Stimulated activated CD8-positive, alpha-beta memory T cell treated with anti-CD3 and anti-CD28 coated beads, Interleukin-15, amount 100 ng/mL, for 48 hours (primary cell): ENCODE measurements around the gene PGM1.

Source experiments
- DNase-seq, 2 donors: peaks; one replicate each; pipeline ENCODE4 v3.0.0-alpha.2; 2020; ENCODE audit warnings: low read depth in 2 of 2

PGM1 gene

GRCh38 chr1:63665824-63666223 is 72.6 kb downstream of the PGM1 start:
- no peak for DNase-seq

- no peak for DNase-seq
These were observed 75.1 kb downstream of the PGM1 start for GRCh38 chr1:63668298-63668697.

DNA sequence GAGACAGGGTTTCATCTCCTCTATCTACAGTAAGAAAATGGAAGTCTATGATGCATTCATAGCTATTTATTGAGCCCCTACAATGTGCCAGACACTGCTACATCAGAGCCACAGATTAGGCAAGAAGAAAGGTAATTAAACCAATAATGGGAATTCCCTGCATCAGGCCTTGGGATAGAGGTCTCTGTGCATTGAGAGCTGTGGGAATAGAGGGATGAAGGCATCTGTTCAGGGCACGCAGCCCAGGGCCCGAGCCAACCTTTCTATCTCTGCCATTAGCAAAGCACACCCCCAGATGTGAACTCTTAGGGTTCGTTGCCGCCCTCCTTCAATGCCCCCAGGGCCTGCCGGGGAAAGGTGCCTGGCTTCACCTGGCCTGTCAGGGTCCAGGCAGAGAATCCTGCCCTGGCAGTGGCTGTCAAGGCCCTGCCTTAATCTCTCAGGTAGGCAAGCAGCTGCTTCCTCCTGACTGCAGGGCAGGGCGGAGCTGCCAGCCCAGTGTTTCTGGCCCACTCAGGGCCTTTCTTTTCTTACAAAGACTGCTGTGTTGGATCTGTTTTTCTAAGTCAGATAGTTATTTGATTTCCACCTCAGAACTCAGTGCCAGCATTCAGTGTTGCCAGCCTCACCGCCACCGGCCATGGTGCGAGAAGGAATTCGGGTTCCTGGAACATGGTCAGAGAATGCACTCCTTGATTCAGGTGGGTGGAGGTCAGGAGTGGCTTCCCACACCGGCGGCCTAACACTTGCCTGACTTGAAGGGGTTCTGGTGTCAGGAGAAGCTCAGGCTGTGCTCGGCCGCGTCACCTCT is 76.1 kb downstream of the PGM1 start:
- DNase-seq, result no peak

- DNase-seq, result no peak
These were observed 77.0 kb downstream of the PGM1 start for GRCh38 chr1:63670164-63670563.

DNA sequence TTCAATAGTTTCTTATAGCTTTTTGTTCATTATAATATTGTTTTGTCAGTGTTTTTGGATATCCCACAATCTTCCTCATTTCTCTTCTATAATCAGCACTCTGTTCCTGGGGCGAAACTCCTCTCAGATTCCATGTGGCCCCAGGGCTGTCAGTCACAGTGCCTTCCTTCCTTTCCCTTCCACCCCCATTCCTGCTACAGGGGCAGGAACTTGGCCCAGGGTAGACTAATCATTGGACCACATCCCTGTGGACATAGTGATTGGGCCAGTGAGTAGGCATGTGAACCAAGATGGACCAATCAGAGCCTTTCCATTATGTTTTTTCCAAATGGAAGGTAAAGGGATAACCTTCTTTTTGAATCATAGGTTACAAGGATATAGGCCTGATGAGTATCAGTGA is 78.3 kb downstream of the PGM1 start:
- DNase-seq, result no peak

GRCh38 chr1:63674238-63674864 is 81.1 kb downstream of the PGM1 start:
- no peak for DNase-seq

GRCh38 chr1:63674865-63675419 is 81.7 kb downstream of the PGM1 start:
- DNase-seq, result no peak

DNA sequence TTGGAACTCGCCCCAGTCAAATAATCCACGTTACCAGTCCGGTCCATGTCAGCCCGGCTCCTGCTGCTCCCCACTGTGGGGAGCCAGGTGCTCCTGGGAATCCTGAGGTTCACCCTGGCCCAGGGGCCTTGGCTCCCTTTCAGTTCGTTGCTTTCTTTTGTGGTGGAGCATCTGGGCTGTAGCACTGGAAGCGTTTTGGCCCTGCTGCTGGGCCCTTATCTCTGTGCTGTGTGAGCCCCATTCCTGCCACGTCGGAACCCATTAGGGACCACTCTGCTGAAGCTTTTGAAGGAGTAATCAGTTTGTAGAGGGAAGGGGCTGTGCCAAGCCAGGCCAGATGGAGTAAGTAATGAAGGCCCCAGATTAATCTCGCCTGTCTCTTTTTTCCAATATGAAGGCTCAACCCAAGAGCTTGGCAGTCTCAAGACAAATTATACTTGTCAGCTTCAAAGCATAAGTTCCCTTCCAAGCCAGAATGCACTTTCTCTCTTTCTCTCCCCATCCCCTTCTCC is 82.3 kb downstream of the PGM1 start:
- DNase-seq, result no peak

- no peak for DNase-seq
These were observed 84.3 kb downstream of the PGM1 start for GRCh38 chr1:63677497-63677896.

DNA sequence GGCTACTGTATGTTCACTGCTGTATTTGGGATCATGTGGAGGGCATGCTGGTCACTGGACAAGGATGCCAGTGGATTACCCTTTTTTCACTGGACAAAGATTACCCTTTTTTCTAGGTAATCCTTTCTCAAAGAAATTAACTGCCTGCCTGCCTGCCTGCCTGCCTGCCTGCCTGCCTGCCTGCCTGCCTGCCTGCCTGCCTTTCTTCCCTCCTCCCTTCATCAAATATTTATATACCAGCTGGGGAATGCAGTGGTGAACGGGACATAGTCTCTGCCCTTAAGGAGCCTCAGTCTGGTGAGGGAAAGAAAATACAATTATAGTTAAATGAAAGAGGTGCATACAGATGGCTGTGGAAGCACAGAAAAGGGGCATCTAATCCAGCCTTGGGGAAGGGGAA is 85.0 kb downstream of the PGM1 start:
- no peak for DNase-seq

- DNase-seq, result no peak
These were observed 85.9 kb downstream of the PGM1 start for GRCh38 chr1:63679076-63679475.

GRCh38 chr1:63679589-63679988 is 86.4 kb downstream of the PGM1 start:
- no peak for DNase-seq

DNA sequence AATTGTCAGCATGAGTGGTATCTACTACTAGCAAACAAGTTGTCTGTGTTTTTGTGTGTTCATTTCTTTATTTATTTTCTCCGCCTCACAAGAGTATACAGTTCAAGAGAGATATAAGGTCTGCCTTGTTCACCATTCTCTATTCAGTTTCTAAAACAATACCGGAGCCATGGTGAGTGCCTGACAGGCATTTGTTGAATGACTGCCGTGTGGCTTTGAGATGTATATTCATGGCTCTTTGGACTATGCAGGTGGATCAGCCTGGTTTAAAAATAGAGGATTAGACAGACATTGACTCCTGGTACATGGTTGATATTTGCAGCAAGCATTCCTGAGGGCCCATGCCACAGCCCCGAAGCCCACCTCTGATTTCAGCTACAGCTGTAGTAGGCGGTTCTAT is 89.7 kb downstream of the PGM1 start:
- DNase-seq, result no peak

GRCh38 chr1:63683759-63684158 is 90.5 kb downstream of the PGM1 start:
- DNase-seq, result no peak

DNA sequence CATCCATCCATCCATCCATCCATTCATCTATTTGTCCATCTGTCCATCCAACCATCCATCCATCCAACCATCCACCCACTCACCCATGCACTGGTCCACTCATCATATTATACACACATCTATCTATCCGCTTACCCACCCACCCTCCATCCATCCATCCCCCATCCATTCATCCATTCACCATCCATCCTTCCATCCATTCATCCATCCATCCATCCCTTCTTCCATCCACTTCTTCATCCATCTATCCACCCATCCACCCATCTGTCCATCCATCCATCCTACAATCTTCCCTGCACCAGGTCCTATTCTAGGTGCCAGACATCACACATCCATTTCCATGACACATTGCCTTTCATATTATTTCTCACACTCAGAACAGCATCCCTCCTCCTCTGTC is 93.5 kb downstream of the PGM1 start:
- DNase-seq, result no peak

DNA sequence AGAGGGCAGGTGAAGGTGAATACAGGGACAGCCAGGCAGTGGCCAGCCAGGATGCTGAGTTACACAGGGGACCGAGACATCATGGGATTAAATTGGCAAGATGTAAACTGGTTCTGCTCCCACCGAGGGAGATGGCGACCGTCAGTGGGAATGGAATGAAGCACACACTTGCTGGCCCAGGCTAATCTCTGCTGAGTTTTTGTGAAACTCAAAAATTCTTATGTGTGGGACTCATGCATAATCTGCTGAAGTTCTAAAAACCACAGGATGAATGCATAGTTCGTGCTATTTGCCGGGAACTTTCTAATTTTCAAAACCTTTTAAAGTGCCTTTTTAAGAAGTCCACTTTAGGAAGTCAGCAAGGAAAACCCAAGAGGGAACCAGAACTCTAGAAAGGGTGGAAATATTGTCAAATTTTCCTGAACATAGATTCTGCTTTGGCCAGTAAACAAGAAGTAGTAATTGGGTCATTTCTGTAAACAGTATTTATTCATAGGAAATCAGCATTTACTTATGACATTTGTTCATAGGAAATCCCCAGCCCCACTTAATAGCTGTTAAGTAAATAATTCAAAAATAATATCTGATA is 95.2 kb downstream of the PGM1 start:
- DNase-seq, result no peak

DNA sequence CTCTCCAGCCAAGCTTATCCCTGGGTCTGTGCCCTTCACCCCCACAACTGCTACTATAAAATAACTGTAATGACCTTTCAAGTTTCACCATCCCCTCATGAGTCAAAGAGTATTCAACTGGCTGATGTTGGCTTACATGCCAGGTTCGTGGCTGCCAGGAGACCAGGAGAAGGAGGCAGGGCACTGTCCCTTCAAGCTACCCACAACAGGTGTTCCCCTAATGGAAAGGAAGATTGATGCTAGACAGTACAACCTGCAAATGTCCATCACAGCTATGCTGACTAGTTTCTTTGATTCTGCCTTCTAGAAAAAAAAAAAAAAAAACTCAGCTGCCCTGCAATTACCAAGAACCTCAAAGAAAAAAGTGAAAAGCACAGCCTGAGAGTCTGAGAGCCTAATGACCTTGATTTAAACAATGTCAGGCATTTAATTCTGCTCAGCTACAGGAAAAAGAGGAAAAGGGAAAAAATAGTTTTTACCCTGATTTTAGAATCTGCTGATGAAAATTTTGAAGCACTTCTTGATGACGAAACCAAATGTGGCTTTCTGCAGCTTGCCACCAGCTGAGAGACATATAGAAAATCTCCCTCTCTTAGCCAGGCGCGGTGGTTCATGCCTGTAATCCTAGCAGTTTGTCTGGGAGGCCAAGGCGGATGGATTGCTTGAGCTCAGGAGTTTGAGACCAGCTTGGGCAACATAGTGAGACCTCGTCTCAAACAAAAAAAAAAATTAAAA is 97.9 kb downstream of the PGM1 start:
- DNase-seq, result no peak

DNA sequence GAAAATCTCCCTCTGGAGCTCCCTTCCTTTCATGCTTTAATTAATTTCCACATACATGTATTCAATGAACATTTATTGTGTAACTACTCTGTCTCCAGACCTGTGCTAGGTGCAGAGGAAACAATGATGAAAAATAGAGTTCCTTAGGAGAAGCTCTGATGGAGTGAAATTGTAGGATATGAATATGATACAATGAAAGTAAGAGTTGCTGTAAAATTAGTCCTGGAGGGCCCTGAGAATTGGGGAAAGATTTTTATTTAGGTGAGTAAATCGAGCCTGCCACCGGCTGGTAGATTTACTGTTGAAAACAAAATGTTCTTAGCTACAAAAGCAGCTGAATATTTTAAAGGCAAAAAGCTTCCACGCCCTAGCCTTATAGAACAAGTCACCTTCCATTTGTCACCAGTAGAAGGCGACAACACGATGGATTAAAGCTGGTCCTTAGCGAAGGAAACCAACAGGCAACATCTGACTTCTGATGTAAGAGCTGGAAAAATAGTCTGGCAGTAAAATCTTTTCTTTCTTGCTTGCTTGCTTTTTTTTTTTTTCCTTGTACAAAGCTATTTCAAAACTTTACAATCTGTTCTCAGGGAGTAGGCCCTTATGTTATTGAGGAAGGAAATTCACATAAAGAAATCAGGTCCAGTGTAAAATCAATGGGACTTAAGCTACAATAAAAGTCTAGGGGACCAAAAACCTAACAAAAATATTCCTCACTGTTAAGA is 98.7 kb downstream of the PGM1 start:
- DNase-seq, result peak in 1 of 2 donors; percentile 2

- no peak for DNase-seq
These were observed 100.8 kb downstream of the PGM1 start for GRCh38 chr1:63693944-63694571.

DNA sequence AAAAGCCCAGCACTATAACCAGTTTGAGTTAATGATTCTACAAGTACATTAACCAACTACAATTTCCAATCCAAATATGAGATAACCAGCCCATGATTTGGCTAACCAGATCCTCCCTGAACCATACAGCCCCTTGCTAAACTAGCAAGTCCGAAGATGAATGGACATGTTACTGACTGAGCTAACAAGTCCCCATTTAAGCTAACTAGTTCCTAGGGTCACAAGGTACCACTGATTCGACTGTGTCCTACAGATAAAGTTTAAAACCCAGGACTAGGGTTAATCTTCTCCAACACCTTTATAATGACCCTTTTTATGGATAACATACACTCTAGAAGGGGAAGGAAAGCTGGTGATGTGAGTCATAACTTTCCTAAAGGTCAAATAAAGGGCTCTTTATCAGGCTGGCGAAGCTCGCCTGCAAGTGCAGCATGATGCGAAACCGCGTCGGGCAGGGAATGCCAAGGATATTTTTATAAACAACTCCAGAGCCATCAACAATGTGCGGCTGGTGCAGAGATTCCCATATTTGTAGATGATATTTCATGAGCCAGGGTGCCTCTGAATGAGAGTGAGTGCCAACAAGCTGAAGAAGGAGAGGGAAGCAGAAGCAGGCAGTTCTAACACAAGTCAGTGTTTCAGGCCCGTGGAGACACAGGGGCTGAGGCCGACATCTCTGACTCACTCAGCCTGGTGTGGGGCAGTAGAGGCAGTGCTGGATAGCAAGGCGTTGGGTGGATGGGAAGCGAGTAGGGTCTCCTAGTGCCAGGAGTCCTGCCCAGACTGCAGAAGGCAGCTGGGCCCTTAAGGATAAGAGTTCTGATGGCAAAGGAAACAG is 105.0 kb downstream of the PGM1 start:
- no peak for DNase-seq
